Ishikawa (cell line): ENCODE measurements around the gene TFAM.

ENCODE experiments used
- CEBPB ChIP-seq: IDR thresholded peaks from 2 replicates; pipeline ENCODE4 v1.6.1; 2012
- CREB1 ChIP-seq: IDR thresholded peaks from 2 replicates; pipeline ENCODE4 v1.6.1; 2012; ENCODE audit warnings: low read depth
- EGR1 ChIP-seq: IDR thresholded peaks from 2 replicates; pipeline ENCODE4 v1.6.1; 2012
- EP300 ChIP-seq: IDR thresholded peaks from 2 replicates; pipeline ENCODE4 v1.6.1; 2012; ENCODE audit warnings: borderline replicate concordance
- FOXM1 ChIP-seq: IDR thresholded peaks from 2 replicates; pipeline ENCODE4 v1.6.1; 2012; ENCODE audit warnings: low read depth, borderline replicate concordance
- MAX ChIP-seq: IDR thresholded peaks from 2 replicates; pipeline ENCODE4 v1.6.1; 2012
- RAD21 ChIP-seq: IDR thresholded peaks from 2 replicates; pipeline ENCODE4 v1.6.1; 2012; ENCODE audit warnings: low read depth
- REST ChIP-seq: IDR thresholded peaks from 2 replicates; pipeline ENCODE4 v1.6.1; 2012; ENCODE audit warnings: low read depth, mild to moderate bottlenecking
- TAF1 ChIP-seq: IDR thresholded peaks from 2 replicates; pipeline ENCODE4 v1.6.1; 2012; ENCODE audit warnings: low read depth, mild to moderate bottlenecking
- TCF12 ChIP-seq: IDR thresholded peaks from 2 replicates; pipeline ENCODE4 v1.6.1; 2012; ENCODE audit warnings: low read depth
- TEAD4 ChIP-seq: IDR thresholded peaks from 2 replicates; pipeline ENCODE4 v1.6.1; 2012
- USF1 ChIP-seq: IDR thresholded peaks from 2 replicates; pipeline ENCODE4 v1.6.1; 2012
- YY1 ChIP-seq: IDR thresholded peaks from 2 replicates; pipeline ENCODE4 v1.6.1; 2012; ENCODE audit warnings: low read depth
- ZBTB7A ChIP-seq: IDR thresholded peaks from 2 replicates; pipeline ENCODE4 v1.6.1; 2012; ENCODE audit warnings: low read depth

GRCh38 chr10:58373442-58373827 is 11.8 kb upstream of the TFAM start:
- TF ChIP-seq TAF1 (no peak), TEAD4 (no peak), REST (no peak), RAD21 (no peak), MAX (no peak), EP300 (no peak), YY1 (no peak), CREB1 (no peak), EGR1 (no peak), CEBPB (no peak), FOXM1 (no peak), ZBTB7A (no peak), TCF12 (no peak), USF1 (no peak)
